22Rv1 (cell line): ENCODE measurements around the gene KRT3.

ENCODE experiments used
- CTCF ChIP-seq: fragments of 450-650 bp; IDR thresholded peaks from 2 replicates; pipeline ENCODE4 v1.5.1; 2017; ENCODE audit warnings: mild to moderate bottlenecking
- ZFX ChIP-seq: fragments of 450-650 bp; IDR thresholded peaks from 2 replicates; pipeline ENCODE4 v1.6.1; 2017; ENCODE audit warnings: antibody characterized with exemption, borderline replicate concordance

- TF ChIP-seq CTCF (no peak), ZFX (no peak)
Observed at GRCh38 chr12:52828156-52828555, 32.2 kb upstream of the KRT3 start.
